PC-9 (cell line): Measurements from ENCODE around the gene PRICKLE2. TPM values are rescaled to one million over a fixed set of nuclear protein-coding genes. Genes with fewer than 3 reads are reported as not detected.

Source experiments
- BruUV-seq: library from RNA; stranded (reverse); fragments of 400-500 nt; replicated peaks from 2 replicates; lab custom pipeline; 2021; lab: Mats Ljungman, UMichigan
- CTCF ChIA-PET: fragments of 300-600 bp; sonication (Branson Sonifier 250); formaldehyde crosslinking; loops from one replicate; lab custom pipeline; 2022; ENCODE audit warnings: antibody characterized with exemption; lab: Charles Lee
- POLR2A ChIA-PET: fragments of 300-600 bp; sonication (Branson Sonifier 250); formaldehyde crosslinking; loops from one replicate; lab custom pipeline; 2022; ENCODE audit warnings: antibody characterized with exemption; ENCODE audit not compliant: unreplicated experiment; lab: Charles Lee
- DNase-seq, 2 experiments: peaks; one replicate each; pipeline versions ENCODE4 v3.0.0 to v3.0.0-alpha.2; 2015 to 2022; ENCODE audit warnings: mixed read lengths in 1 of 2
- H2AFZ ChIP-seq: fragments of 200-600 bp; sonication (generic); 2 replicates; pipeline ENCODE4 v1.8.1; 2017; ENCODE audit warnings: antibody characterized with exemption
- H3F3A ChIP-seq: fragments of 200-600 bp; sonication (generic); 2 replicates; pipeline ENCODE4 v1.8.1; 2017; ENCODE audit warnings: antibody characterized with exemption, mild to moderate bottlenecking, low read depth; ENCODE audit not compliant: insufficient read depth
- H3K27ac ChIP-seq: fragments of 200-600 bp; sonication (generic); 2 replicates; pipeline ENCODE4 v1.6.1; 2016; ENCODE audit warnings: mixed run types
- H3K27me3 ChIP-seq: fragments of 200-600 bp; sonication (generic); 2 replicates; pipeline ENCODE4 v1.6.1; 2016; ENCODE audit warnings: low read depth, mixed run types; ENCODE audit not compliant: insufficient read depth
- H3K36me3 ChIP-seq: fragments of 200-600 bp; sonication (generic); 2 replicates; pipeline ENCODE4 v1.6.1; 2016; ENCODE audit warnings: low read depth, mixed run types
- H3K4me1 ChIP-seq: fragments of 200-600 bp; sonication (generic); replicated peaks from 2 replicates; pipeline ENCODE4 v1.6.1; 2016; ENCODE audit warnings: mixed run types; ENCODE audit not compliant: insufficient read depth
- H3K4me2 ChIP-seq: fragments of 200-600 bp; sonication (generic); 2 replicates; pipeline ENCODE4 v1.6.1; 2017; ENCODE audit warnings: mixed run types
- H3K4me3 ChIP-seq: fragments of 200-600 bp; sonication (generic); 2 replicates; pipeline ENCODE4 v1.6.1; 2016; ENCODE audit warnings: mixed run types
- H3K79me2 ChIP-seq: fragments of 200-600 bp; sonication (generic); 2 replicates; pipeline ENCODE4 v1.6.1; 2017; ENCODE audit warnings: low read depth, mixed run types
- H3K9me2 ChIP-seq: fragments of 200-600 bp; sonication (generic); 2 replicates; pipeline ENCODE4 v1.8.1; 2017; ENCODE audit warnings: mild to moderate bottlenecking; ENCODE audit not compliant: insufficient read depth
- H3K9me3 ChIP-seq: fragments of 200-600 bp; sonication (generic); 2 replicates; pipeline ENCODE4 v1.8.1; 2016; ENCODE audit warnings: low read depth; ENCODE audit not compliant: insufficient read depth
- H4K20me1 ChIP-seq: fragments of 200-600 bp; sonication (generic); 2 replicates; pipeline ENCODE4 v1.8.1; 2017; ENCODE audit not compliant: insufficient read depth
- CTCF ChIP-seq: fragments of 200-600 bp; sonication (generic); conservative IDR thresholded peaks from 2 replicates; pipeline ENCODE4 v1.6.1; 2017; ENCODE audit warnings: mixed run types, antibody characterized with exemption, mild to moderate bottlenecking, moderate library complexity
- EZH2 ChIP-seq: fragments of 200-600 bp; sonication (generic); IDR thresholded peaks from 2 replicates; pipeline ENCODE4 v1.8.0; 2017; ENCODE audit warnings: antibody characterized with exemption, low read depth
- intact Hi-C: fragments of 100-400 bp; cut with micrococcal nuclease; formaldehyde crosslinking; loops from one replicate; pipeline ENCODE4 v1.10.0; 2022; ENCODE audit not compliant: unreplicated experiment
- total RNA-seq: library from RNA; stranded (reverse); gene quantifications from 2 replicates; pipeline ENCODE4 v1.2.3, GENCODE V29; 2021

PRICKLE2 gene
- total RNA-seq, 1 experiment from 2014 or later, result 7.9 TPM

- intact Hi-C loops, result loop anchor here (5.0 kb wide), 1 partner anchor 132 kb away; no protein-coding TSS in a partner anchor
- ChIA-PET POLR2A (no interaction called here), CTCF (no interaction called here)
- peaks cover 12% of the 10 kb centered on the region; the same call in 1 of the 2 replicates for H3F3A ChIP-seq
- H3K36me3 ChIP-seq, result no peaks in the 10 kb centered on the region
- no peak overlapping the region for H3K27ac ChIP-seq
- no TSS peak for BruUV-seq
- no peak for TF ChIP-seq CTCF
- no peak for DNase-seq
- H3K79me2 ChIP-seq, result no peaks in the 10 kb centered on the region
- H3K9me3 ChIP-seq, result no peaks in the 10 kb centered on the region
- no peak overlapping the region for H3K4me2 ChIP-seq
- no peaks in the 10 kb centered on the region for H3K27me3 ChIP-seq
- no peak overlapping the region for H2AFZ ChIP-seq
- no peaks in the 10 kb centered on the region for H3K9me2 ChIP-seq
- no peaks in the 10 kb centered on the region; the same call in 1 of the 2 replicates for H3K4me1 ChIP-seq
- H4K20me1 ChIP-seq, result no peaks in the 10 kb centered on the region
- H3K4me3 ChIP-seq, result no peak overlapping the region
These were observed 144.5 kb downstream of the PRICKLE2 start for GRCh38 chr3:64080616-64081234.

- BruUV-seq, result no TSS peak
- no peak overlapping the region for H2AFZ ChIP-seq
- POLR2A ChIA-PET, result no interaction called here
These were observed 145.7 kb downstream of the PRICKLE2 start for GRCh38 chr3:64079369-64080150.

GRCh38 chr3:64078966-64079365 is 146.3 kb downstream of the PRICKLE2 start:
- Histone ChIP-seq H3K27ac (no peak overlapping the region), H3K9me3 (no peaks in the 10 kb centered on the region), H3K4me2 (no peak overlapping the region), H2AFZ (no peak overlapping the region), H3K9me2 (no peaks in the 10 kb centered on the region), H3F3A (peaks cover 1% of the 10 kb centered on the region; the same call in 1 of the 2 replicates), H3K27me3 (no peaks in the 10 kb centered on the region), H3K4me3 (no peak overlapping the region), H3K4me1 (no peaks in the 10 kb centered on the region; the same call in 1 of the 2 replicates), H3K36me3 (no peaks in the 10 kb centered on the region), H3K79me2 (no peaks in the 10 kb centered on the region), H4K20me1 (no peaks in the 10 kb centered on the region)
- no TSS peak for BruUV-seq
- CTCF ChIA-PET, result no interaction called here
- POLR2A ChIA-PET, result no interaction called here
- TF ChIP-seq CTCF (no peak), EZH2 (no peak)
- intact Hi-C loops, result no loop called here
- DNase-seq, result no peak

More at GRCh38 chr3:64079369-64080150, 145.7 kb downstream of the PRICKLE2 start:
- no peaks in the 10 kb centered on the region for H3K9me3 ChIP-seq
- no peaks in the 10 kb centered on the region for H3K9me2 ChIP-seq
- no peaks in the 10 kb centered on the region for H3K36me3 ChIP-seq
- intact Hi-C loops, result loop anchor here (5.0 kb wide), 1 partner anchor 133 kb away; no protein-coding TSS in a partner anchor
- TF ChIP-seq EZH2 (no peak), CTCF (no peak)
- no peak overlapping the region for H3K4me2 ChIP-seq
- H3F3A ChIP-seq, result peaks cover 7% of the 10 kb centered on the region; the same call in 1 of the 2 replicates
- H3K4me3 ChIP-seq, result no peak overlapping the region
- no peak overlapping the region for H3K27ac ChIP-seq
- CTCF ChIA-PET, result no interaction called here
- H4K20me1 ChIP-seq, result no peaks in the 10 kb centered on the region
- no peaks in the 10 kb centered on the region for H3K27me3 ChIP-seq
- no peaks in the 10 kb centered on the region for H3K79me2 ChIP-seq
- no peaks in the 10 kb centered on the region; the same call in 1 of the 2 replicates for H3K4me1 ChIP-seq
- DNase-seq, result no peak
